ENCODE measurements around the gene NR6A1. TPM values are rescaled to one million over a fixed set of nuclear protein-coding genes. Genes with fewer than 3 reads are reported as not detected.

The NR6A1 gene
- total RNA-seq, 1 donor from 2014 or later = 0.53 TPM

- no peaks in the 10 kb centered on the region for H3K9me3 ChIP-seq
- H3K27me3 ChIP-seq = no peaks in the 10 kb centered on the region
- H3K36me3 ChIP-seq = no peaks in the 10 kb centered on the region
- H3K27ac ChIP-seq = no peak overlapping the region
- no peak overlapping the region for H3K4me3 ChIP-seq
- intact Hi-C loops (cut with DNase I) = loop anchor here (2.0 kb wide), 1 partner anchor 411 kb away; no protein-coding TSS in a partner anchor
- H3K4me1 ChIP-seq = no peaks in the 10 kb centered on the region
- TF ChIP-seq, protein P1, sequence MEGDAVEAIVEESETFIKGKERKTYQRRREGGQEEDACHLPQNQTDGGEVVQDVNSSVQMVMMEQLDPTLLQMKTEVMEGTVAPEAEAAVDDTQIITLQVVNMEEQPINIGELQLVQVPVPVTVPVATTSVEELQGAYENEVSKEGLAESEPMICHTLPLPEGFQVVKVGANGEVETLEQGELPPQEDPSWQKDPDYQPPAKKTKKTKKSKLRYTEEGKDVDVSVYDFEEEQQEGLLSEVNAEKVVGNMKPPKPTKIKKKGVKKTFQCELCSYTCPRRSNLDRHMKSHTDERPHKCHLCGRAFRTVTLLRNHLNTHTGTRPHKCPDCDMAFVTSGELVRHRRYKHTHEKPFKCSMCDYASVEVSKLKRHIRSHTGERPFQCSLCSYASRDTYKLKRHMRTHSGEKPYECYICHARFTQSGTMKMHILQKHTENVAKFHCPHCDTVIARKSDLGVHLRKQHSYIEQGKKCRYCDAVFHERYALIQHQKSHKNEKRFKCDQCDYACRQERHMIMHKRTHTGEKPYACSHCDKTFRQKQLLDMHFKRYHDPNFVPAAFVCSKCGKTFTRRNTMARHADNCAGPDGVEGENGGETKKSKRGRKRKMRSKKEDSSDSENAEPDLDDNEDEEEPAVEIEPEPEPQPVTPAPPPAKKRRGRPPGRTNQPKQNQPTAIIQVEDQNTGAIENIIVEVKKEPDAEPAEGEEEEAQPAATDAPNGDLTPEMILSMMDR (IDR thresholded peaks at IDR 0.05) = no peak
- no peak for DNase-seq (ENCODE audit: low spot score in 2 of 2)
Measured at GRCh38 chr9:124537926-124538325, 233.2 kb downstream of the NR6A1 start.

GRCh38 chr9:124535846-124536245, 235.3 kb downstream of the NR6A1 start:
- H3K9me3 ChIP-seq = no peaks in the 10 kb centered on the region
- TF ChIP-seq, protein P1 (IDR thresholded peaks at IDR 0.05) = no peak
- H3K27ac ChIP-seq = no peak overlapping the region
- H3K36me3 ChIP-seq = no peaks in the 10 kb centered on the region
- intact Hi-C loops (cut with DNase I) = loop anchor here (2.0 kb wide), 1 partner anchor 409 kb away; no protein-coding TSS in a partner anchor
- H3K4me3 ChIP-seq = no peak overlapping the region
- no peaks in the 10 kb centered on the region for H3K4me1 ChIP-seq
- no peaks in the 10 kb centered on the region for H3K27me3 ChIP-seq
- DNase-seq (ENCODE audit: low spot score in 2 of 2) = no peak

DNA sequence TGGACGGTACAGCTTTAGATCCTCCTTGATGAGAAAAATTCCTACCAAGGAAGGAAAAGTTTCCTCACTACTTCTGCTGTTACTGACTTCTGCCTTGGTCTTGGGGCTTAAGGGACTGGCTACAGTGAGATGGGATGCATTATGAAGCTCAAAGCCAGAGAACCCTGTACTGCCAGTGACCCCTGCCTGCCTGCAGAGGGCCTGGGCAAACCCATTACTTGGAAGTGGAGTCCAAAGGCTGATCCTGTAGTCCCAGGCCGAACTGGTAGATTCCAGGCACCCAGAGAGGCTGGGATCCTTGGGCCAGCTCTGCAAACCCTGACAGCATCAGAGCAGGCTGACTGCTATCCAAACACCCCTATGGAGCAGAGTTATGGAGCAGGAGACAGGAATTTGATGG, 238.2 kb downstream of the NR6A1 start:
- no peaks in the 10 kb centered on the region for H3K4me1 ChIP-seq
- TF ChIP-seq, protein P1 (IDR thresholded peaks at IDR 0.05) = no peak
- H3K27me3 ChIP-seq = no peaks in the 10 kb centered on the region
- intact Hi-C loops (cut with DNase I) = no loop called here
- no peak for DNase-seq (ENCODE audit: low spot score in 2 of 2)
- no peak overlapping the region for H3K4me3 ChIP-seq
- no peak overlapping the region for H3K27ac ChIP-seq
- H3K9me3 ChIP-seq = no peaks in the 10 kb centered on the region
- H3K36me3 ChIP-seq = no peaks in the 10 kb centered on the region

DNA sequence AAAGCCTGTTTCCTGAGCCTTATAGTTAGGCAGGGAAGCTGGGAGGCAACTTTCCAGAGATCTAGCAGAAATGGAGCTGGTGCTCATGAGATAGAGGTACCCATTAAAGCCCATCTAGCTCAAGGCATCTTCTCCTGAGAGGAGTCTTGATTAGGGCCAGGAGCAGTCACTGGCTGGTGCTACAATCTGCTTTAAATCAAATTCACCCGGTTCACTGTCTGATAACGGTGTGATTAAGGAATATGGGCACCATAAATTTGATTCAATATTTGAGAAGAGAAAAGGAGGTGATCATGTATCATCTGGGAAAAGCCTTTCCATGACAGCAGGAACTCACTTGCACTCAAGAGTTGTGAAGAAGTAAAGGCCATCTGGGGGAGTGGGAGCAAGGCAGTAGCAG, 240.0 kb downstream of the NR6A1 start:
- Histone ChIP-seq H3K4me1 (no peaks in the 10 kb centered on the region), H3K36me3 (no peaks in the 10 kb centered on the region), H3K27ac (no peak overlapping the region), H3K4me3 (no peak overlapping the region), H3K27me3 (no peaks in the 10 kb centered on the region), H3K9me3 (no peaks in the 10 kb centered on the region)
- TF ChIP-seq, protein P1 (IDR thresholded peaks at IDR 0.05) = no peak
- intact Hi-C loops (cut with DNase I) = no loop called here
- DNase-seq (ENCODE audit: low spot score in 2 of 2) = no peak

DNA sequence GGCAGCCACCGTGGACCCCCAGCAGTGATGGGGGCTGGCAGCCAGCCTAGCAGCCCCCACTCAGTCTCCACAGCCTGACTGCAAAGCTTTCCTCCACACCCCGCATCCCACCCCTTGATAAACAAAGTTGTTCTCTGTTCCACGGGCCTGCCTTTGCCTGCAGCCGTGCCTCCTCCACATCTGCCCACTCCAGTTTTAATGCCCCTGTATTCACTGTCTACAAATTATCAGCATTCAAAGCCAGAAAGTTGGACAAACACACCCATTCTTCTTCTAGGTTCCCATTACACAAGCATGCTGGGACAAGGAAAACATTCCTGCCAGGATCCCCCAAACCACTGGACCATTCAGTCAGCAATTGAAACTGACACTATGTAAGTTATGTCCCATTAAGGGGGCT, 240.9 kb downstream of the NR6A1 start:
- no peak for DNase-seq (ENCODE audit: low spot score in 2 of 2)
- no peaks in the 10 kb centered on the region for H3K9me3 ChIP-seq
- H3K27me3 ChIP-seq = no peaks in the 10 kb centered on the region
- H3K4me1 ChIP-seq = no peaks in the 10 kb centered on the region
- H3K4me3 ChIP-seq = no peak overlapping the region
- H3K36me3 ChIP-seq = no peaks in the 10 kb centered on the region
- TF ChIP-seq, protein P1 (IDR thresholded peaks at IDR 0.05) = no peak
- H3K27ac ChIP-seq = no peak overlapping the region
- intact Hi-C loops (cut with DNase I) = no loop called here

DNA sequence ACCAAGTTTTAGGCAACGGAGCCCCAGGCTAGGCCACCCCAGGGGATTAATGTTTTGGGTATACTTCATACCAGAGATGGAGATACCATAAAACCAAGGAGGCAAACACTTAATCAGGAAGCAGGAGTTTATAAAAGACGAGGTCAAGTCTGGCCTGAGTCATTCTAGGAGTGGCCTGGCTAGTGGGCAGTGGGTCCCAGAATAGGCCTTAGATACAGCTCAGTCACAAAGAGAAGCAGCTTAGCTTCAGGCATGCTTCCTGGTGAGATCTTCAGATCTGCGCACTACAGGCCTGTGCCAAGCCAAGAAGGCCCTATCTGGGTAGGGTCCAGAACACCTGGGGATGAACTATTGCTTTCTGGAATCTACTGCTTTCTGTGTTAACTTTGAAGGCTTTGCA, 243.3 kb downstream of the NR6A1 start:
- Histone ChIP-seq H3K27me3 (no peaks in the 10 kb centered on the region), H3K4me3 (no peak overlapping the region), H3K4me1 (no peaks in the 10 kb centered on the region), H3K36me3 (no peaks in the 10 kb centered on the region), H3K9me3 (no peaks in the 10 kb centered on the region), H3K27ac (no peak overlapping the region)
- TF ChIP-seq, protein P1 (IDR thresholded peaks at IDR 0.05) = no peak
- intact Hi-C loops (cut with DNase I) = no loop called here
- DNase-seq (ENCODE audit: low spot score in 2 of 2) = no peak

Measured in ascending aorta (tissue), 2 donors.